Activated CD8-positive, alpha-beta memory T cell treated with anti-CD3 and anti-CD28 coated beads, Interleukin-2, amount 50 U/mL, for 4 hours (primary cell): ENCODE results near the gene NRN1.

Experiments used
- DNase-seq: peaks from one replicate; pipeline ENCODE4 v3.0.0-alpha.2; 2020

Gene NRN1

DNA sequence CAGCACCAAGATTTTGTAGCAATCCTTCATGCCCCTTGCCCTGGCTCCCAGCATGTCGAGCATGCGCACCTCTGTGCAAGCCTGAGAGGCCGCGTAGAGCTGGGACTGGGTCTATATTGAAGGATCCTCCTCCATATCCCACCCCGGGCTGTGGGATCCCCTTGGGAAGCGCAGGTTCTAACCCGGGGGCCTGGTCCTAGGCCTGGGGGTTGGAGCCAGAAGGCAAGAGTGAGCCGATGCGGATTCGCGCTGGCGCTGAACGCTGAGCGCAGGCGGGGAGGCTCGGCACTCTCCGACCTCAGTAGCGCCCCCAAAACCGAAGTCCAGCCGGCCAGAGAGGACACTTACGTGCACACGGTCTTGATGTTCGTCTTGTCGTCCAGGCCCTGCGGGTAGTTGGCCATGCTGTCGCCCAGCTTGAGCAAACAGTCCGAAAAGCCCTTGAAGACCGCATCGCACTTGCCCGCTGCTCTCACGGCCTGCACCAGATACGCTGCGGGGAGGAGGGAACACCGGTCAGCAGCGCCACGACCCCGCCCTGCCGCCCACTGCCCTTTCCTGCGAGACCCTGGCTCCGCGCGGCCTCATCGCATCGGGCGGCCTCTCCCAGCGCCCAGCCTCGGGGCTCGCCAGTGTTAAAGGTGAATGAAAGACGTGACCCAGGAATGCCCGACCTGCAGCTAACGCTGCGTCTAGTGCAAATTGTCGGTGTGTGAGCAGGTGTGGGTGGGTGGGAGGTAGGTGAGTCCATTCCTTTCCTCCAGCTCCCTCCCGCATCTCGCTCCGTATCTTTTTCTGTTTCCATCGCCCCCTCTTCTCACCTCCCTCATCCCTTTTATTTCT lies 4.5 kb downstream of the NRN1 start:
- DNase-seq: no peak

DNA sequence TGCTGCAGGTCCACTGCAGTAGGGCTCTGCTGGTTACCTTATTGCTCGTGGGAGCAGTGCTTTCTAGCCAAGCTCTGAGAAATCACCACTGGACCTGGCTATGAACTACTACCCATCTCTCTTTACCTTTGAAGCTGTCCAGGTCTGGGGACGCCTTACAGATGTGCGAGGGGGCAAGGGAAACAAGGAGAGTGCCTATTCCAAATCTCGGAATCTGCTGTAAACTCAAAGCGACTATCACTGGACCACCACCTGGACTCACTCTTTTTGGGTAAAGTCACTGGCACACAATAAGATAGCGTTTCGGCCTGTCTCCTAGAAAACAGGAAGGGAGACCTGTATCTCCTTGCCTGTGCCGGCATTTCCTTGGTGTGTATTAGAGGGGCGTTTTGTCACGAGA lies 5.3 kb downstream of the NRN1 start:
- no peak for DNase-seq

DNA sequence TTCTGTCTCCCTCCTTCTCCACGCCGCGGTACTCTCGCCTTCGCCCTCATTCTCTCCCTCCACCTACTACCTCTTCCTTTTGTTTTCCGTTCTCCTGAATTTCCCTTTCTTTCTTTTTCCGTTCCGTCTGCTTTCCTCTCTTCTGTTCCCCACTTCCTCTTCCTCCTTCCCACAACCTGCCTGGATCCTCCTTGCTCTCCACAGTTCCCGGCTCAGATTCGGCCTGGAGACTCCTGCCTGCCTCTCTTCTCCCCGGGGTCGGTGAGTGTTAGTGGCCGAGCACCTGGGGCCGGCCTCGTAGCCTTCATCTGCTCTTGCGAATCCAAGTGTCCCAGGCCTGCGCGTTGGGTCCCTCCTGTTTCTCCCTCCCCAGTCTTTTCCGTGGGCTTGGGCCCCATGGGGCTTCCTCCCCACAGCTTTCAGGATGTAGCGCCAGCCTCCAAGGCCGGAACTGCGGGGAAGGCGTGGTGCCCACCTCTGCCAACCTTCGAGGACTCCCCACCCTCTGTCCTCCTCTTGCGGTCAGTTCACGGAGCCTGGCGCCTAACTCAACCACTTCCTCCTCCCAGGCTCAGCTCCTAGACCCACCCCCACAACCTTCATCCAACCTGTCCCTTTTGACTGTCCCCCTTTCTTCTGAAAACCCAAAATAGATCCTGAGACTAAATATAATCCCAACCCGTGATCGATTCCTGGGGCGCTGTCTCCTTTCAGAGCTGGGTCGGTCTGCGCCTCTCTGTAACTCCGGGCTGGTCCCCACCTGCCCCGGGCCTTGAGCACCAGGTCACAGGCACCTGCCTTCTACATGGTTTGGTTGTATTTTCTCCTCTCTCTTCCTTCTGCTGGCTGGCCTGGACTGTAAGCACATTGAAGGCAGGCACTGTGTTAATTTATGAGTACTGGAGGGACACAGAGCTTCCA lies 6.8 kb downstream of the NRN1 start:
- DNase-seq: no peak

- DNase-seq: no peak
Measured at GRCh38 chr6:5998711-5999687, 7.7 kb downstream of the NRN1 start.

DNA sequence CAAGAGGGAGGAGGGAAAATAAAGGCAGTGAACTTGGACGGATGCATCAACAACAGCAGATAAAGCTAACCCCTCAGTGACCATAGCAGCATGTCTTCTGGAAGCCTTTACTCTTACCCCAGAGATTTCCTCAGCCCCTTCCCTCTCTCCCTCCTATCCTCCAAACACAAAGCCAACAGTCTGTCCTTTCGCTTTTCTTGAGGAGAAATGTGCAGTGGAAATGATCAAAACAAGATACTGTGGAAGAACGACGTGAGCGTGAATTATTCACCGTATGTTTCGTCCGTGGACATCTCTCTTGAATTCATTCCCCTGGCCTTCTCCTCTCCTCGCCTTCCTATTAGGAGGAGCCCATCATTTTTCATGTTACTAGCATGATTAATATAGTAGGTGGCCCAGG lies 8.5 kb downstream of the NRN1 start:
- no peak for DNase-seq

- no peak for DNase-seq
Measured at GRCh38 chr6:5997420-5997987, 9.2 kb downstream of the NRN1 start.

GRCh38 chr6:5996714-5997419 lies 9.9 kb downstream of the NRN1 start:
- DNase-seq: no peak

- DNase-seq: no peak
Measured at GRCh38 chr6:5995949-5996713, 10.6 kb downstream of the NRN1 start.

- no peak for DNase-seq
Measured at GRCh38 chr6:5995658-5995948, 11.1 kb downstream of the NRN1 start.

DNA sequence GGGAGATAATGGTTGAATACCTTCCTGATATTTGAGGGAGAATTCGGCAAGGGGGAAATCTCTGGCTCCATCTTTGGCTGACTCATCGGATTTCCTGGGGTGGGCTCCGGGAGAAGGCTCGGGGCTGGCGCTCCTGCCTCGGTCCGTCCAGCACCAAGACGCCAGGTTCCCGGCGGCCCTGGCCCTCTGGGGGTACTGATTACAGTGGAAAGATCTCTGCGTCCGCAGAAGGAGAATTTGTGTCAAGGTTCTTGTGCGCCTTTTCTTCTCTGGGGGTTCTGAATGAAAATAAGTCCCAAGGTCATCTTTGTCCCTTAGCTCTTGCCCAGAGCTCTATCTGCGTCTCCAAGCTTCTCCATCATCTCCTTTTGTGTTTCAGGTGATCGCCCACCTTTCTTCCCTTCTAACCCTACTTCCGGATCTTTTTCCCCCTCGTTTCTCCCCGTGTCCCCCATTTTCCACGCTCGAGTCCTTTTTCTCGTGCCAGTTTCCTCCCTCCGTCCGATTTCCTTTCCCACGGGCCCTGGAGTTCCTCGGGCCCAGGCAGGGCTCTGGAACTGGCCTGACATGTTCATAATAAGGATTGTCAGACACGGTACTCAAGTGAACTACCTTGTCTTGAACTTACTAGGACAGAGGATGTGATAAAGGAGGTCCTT lies 11.6 kb downstream of the NRN1 start:
- no peak for DNase-seq

- no peak for DNase-seq
Measured at GRCh38 chr6:5994234-5994998, 12.3 kb downstream of the NRN1 start.

DNA sequence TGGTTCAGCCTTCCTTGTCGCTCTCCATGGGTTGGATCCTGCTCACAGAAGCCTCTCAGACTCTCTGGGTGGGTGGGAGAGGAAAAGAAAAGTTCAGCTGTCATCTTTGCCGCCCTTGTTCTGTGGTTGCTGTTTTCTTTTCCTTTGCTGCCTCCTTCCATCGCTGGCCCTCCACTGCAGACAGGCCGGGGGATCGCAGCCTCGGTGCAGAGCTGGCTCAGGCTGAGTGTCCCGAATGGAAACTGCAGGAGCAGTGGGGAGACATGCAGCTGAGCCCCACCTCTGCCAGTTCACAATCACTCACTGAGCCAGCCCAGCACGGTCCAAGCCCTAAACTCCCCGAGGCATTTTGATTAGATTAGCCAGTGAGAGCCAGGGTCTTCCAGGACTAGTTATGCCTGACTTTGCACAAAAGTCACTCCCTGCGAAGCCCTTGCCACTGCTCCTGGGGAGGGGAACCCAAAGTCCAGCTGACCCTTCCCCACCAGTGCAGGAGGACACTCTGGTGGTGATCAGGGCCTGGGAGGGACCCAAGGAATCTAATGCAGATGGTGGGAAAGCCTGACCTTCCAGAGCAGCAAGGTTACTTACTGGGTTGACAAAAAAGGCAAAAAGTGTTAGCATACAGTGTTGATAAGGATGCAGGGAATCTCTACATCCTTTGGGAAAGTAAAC lies 14.0 kb downstream of the NRN1 start:
- no peak for DNase-seq

GRCh38 chr6:5990786-5991185 lies 15.9 kb downstream of the NRN1 start:
- no peak for DNase-seq

DNA sequence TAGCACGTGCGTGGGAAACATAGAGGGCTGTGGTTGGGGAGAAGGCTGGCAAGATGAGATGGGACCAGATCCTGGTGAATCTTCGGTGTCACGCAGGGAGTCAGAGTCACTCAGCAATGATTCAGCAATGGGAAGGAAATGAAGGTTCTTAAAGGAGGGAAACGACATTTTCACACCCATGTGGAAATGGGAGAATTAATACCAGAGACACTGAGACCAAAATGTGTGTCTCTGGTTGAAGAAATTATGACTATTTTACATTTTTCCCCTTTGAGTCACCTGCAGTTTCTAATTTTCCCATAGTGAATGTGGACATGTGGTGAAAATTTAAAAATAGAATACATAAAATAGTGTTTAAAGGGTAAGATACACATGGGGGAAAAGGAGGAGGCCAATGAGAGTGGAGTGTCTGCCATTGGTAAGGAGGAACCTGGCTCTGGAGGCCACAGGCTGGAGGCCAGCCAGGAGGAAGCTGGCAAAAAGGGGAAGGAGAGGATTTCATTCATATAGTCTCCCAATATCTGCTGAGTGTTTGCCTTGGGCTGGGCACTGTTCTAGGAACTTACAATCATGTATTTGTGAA lies 17.5 kb downstream of the NRN1 start:
- DNase-seq: no peak

GRCh38 chr6:5986861-5987260 lies 19.9 kb downstream of the NRN1 start:
- no peak for DNase-seq

GRCh38 chr6:5984150-5985089 lies 22.3 kb downstream of the NRN1 start:
- no peak for DNase-seq
